NCI-H1436 treated with DMSO at 0.1 percent for 48 hours (cell line): ENCODE data around the gene ETDC.

ENCODE experiments used
- DNase-seq: peaks from one replicate; lab custom pipeline; 2025; lab: John Stamatoyannopoulos, UW

ETDC gene

GRCh38 chrX:135346975-135347374 lies 37.7 kb downstream of the ETDC start:
- no peak for DNase-seq

DNA sequence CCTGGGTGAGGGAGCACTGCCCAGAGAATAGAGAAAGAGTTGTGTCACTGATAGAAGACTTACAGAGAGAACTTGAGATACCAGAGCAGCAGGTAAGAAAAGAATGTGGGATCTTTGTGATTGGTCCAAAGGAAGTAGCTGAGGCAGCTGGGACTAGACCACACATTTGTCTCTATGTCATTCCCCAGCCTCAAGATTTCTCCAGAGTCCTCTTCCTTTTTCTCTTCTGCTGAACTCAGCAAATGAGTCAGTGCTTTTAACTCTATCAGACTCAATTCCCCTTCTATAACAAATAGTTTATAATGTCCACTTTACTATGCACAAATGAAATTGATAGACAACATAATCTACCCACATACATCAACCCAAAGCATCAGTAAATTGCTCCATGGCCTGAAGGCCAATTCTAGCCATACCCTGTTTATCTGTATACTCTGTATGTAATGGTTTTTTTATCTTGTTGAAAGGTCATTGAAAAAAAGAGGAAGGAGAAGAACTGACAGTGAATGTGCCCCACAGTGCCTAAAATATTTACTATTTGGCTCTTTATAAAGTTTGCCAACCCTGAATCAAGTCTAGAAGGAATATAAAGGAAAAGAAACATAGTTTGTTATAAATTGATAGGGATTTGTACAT lies 38.2 kb downstream of the ETDC start:
- no peak for DNase-seq

DNA sequence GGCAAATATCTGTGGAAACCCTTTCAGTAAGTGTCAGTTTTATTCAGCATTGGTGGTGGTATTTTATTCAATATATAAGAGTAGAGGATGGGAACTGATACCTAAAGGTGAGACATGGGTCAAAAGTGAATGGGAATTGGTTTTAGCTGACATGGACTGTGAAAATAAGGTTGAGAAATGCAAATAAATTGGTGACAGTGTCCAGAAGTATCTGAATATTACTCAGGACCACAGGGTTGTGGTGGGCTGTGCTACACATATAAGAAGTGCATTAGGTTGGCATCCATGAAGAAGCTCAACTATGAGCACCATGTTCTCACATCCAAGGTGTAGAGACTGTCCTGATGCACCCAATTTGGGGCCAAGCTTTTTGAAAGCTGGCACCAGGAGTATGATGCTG lies 45.0 kb downstream of the ETDC start:
- DNase-seq = no peak
